ENCODE data around the gene AIRE.
"Not testable (repeated sequence)": the region's sequence is repeated elsewhere in the genome, so short reads cannot be mapped to it uniquely, and the experiment has no call there.

DNA sequence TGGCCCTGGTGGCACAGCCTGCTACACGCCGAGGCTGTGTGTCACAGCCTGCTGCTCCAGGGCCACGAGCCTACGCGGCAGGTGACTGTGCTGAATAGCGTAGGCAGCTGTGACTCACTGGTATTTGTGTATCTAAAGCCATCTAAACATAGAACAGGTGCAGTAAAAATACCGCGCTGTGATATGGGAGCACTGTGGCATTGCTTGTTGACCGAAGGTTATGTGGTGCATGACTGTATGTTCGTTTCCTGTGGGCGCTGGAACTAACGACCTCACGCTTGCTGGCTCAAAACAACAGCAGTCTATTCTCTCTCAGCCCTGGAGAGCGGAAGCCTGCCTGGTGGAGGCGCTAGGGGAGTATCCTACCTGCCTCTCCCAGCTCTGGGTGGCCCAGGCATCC lies 41.7 kb upstream of the AIRE start:
- TF ChIP-seq EP300 (conservative IDR thresholded peaks at IDR 0.05; ENCODE audit: poor library complexity, severe bottlenecking); POLR2AphosphoS5 (IDR thresholded peaks at IDR 0.05); TAF1 (IDR thresholded peaks at IDR 0.05; ENCODE audit: low read depth); SMC3 (conservative IDR thresholded peaks at IDR 0.05; ENCODE audit: poor library complexity); EZH2 (IDR thresholded peaks at IDR 0.05; ENCODE audit: borderline replicate concordance, insufficient read depth, low read length, poor library complexity, severe bottlenecking); MXI1 (conservative IDR thresholded peaks at IDR 0.05; ENCODE audit: poor library complexity, severe bottlenecking); RAD21 (conservative IDR thresholded peaks at IDR 0.05): not testable (repeated sequence)
- TF ChIP-seq, protein P1, sequence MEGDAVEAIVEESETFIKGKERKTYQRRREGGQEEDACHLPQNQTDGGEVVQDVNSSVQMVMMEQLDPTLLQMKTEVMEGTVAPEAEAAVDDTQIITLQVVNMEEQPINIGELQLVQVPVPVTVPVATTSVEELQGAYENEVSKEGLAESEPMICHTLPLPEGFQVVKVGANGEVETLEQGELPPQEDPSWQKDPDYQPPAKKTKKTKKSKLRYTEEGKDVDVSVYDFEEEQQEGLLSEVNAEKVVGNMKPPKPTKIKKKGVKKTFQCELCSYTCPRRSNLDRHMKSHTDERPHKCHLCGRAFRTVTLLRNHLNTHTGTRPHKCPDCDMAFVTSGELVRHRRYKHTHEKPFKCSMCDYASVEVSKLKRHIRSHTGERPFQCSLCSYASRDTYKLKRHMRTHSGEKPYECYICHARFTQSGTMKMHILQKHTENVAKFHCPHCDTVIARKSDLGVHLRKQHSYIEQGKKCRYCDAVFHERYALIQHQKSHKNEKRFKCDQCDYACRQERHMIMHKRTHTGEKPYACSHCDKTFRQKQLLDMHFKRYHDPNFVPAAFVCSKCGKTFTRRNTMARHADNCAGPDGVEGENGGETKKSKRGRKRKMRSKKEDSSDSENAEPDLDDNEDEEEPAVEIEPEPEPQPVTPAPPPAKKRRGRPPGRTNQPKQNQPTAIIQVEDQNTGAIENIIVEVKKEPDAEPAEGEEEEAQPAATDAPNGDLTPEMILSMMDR (IDR thresholded peaks at IDR 0.05; ENCODE audit: poor library complexity, severe bottlenecking) = not testable (repeated sequence)
- TF ChIP-seq, protein P2, sequence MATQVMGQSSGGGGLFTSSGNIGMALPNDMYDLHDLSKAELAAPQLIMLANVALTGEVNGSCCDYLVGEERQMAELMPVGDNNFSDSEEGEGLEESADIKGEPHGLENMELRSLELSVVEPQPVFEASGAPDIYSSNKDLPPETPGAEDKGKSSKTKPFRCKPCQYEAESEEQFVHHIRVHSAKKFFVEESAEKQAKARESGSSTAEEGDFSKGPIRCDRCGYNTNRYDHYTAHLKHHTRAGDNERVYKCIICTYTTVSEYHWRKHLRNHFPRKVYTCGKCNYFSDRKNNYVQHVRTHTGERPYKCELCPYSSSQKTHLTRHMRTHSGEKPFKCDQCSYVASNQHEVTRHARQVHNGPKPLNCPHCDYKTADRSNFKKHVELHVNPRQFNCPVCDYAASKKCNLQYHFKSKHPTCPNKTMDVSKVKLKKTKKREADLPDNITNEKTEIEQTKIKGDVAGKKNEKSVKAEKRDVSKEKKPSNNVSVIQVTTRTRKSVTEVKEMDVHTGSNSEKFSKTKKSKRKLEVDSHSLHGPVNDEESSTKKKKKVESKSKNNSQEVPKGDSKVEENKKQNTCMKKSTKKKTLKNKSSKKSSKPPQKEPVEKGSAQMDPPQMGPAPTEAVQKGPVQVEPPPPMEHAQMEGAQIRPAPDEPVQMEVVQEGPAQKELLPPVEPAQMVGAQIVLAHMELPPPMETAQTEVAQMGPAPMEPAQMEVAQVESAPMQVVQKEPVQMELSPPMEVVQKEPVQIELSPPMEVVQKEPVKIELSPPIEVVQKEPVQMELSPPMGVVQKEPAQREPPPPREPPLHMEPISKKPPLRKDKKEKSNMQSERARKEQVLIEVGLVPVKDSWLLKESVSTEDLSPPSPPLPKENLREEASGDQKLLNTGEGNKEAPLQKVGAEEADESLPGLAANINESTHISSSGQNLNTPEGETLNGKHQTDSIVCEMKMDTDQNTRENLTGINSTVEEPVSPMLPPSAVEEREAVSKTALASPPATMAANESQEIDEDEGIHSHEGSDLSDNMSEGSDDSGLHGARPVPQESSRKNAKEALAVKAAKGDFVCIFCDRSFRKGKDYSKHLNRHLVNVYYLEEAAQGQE (IDR thresholded peaks at IDR 0.05; ENCODE audit: borderline replicate concordance) = not testable (repeated sequence)
